Gastroesophageal sphincter (tissue), 3 donors: Measurements from ENCODE around the gene TEC.

Experiments
- POLR2AphosphoS5 ChIP-seq: sonication (generic); formaldehyde crosslinking; IDR thresholded peaks from one replicate; pipeline ENCODE4 v1.6.1; 2017; ENCODE audit warnings: antibody characterized with exemption
- TF ChIP-seq, protein P1 (sequence below), 4 experiments: fragments of 200-600 bp in 2 of 4; fragments of 450-650 bp in 2 of 4; sonication (generic) in 1 of 4; IDR thresholded peaks; one replicate each; pipeline ENCODE4 v1.5.1; 2017 to 2019; ENCODE audit warnings: antibody characterized with exemption in 4 of 4, mild to moderate bottlenecking in 2 of 4, moderate library complexity in 2 of 4

DNA sequence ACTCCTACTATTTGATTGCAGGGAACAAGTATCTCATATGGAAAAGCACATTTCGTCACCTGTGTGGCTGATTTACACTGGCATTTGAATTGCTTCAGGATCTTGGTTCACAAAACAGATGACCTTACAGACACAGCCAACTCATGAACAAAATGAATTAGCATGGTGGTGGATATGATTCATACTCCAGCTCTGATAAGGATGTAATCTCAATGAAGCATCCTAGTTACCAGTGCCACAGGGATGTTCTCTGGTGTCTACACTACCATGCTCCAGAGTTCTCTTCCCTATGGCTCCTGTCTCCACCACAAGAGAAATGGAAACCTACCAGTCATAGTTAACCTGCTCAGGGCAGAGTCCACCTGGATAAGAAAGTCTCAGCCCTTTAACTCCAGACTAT, 40.7 kb downstream of the TEC start:
- no peak for TF ChIP-seq POLR2AphosphoS5
- TF ChIP-seq, protein P1, sequence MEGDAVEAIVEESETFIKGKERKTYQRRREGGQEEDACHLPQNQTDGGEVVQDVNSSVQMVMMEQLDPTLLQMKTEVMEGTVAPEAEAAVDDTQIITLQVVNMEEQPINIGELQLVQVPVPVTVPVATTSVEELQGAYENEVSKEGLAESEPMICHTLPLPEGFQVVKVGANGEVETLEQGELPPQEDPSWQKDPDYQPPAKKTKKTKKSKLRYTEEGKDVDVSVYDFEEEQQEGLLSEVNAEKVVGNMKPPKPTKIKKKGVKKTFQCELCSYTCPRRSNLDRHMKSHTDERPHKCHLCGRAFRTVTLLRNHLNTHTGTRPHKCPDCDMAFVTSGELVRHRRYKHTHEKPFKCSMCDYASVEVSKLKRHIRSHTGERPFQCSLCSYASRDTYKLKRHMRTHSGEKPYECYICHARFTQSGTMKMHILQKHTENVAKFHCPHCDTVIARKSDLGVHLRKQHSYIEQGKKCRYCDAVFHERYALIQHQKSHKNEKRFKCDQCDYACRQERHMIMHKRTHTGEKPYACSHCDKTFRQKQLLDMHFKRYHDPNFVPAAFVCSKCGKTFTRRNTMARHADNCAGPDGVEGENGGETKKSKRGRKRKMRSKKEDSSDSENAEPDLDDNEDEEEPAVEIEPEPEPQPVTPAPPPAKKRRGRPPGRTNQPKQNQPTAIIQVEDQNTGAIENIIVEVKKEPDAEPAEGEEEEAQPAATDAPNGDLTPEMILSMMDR (IDR thresholded peaks at IDR 0.05) = no peak
